HEK293 (cell line): ENCODE data around the gene TERC.
"Not testable (repeated sequence)": the region's sequence is repeated elsewhere in the genome, so short reads cannot be mapped to it uniquely, and the experiment has no call there.

Experiments
- PRDM6 ChIP-seq: fragments of 450-650 bp; formaldehyde crosslinking; IDR thresholded peaks from 2 replicates; pipeline ENCODE4 v1.5.1; 2017; ENCODE audit warnings: missing biosample characterization, missing genetic modification characterization
- TCF7L2 ChIP-seq: IDR thresholded peaks from 2 replicates; pipeline ENCODE4 v1.6.1; 2011; ENCODE audit warnings: low read depth, mild to moderate bottlenecking, inconsistent platforms, low read length, moderate library complexity, borderline replicate concordance
- ZNF404 ChIP-seq: fragments of 450-650 bp; formaldehyde crosslinking; IDR thresholded peaks from 2 replicates; pipeline ENCODE4 v1.5.1; 2017; ENCODE audit warnings: missing biosample characterization, missing genetic modification characterization
- TF ChIP-seq, protein P1 (sequence below): fragments of 450-650 bp; formaldehyde crosslinking; IDR thresholded peaks from 2 replicates; pipeline ENCODE4 v1.5.1; 2016; ENCODE audit warnings: missing biosample characterization, missing genetic modification characterization
- TF ChIP-seq, protein P2 (sequence below): fragments of 450-650 bp; formaldehyde crosslinking; IDR thresholded peaks from 2 replicates; pipeline ENCODE4 v1.5.1; 2016; ENCODE audit warnings: missing biosample characterization, missing genetic modification characterization

GRCh38 chr3:169718415-169718814 lies 46.4 kb downstream of the TERC start:
- TF ChIP-seq, protein P1, sequence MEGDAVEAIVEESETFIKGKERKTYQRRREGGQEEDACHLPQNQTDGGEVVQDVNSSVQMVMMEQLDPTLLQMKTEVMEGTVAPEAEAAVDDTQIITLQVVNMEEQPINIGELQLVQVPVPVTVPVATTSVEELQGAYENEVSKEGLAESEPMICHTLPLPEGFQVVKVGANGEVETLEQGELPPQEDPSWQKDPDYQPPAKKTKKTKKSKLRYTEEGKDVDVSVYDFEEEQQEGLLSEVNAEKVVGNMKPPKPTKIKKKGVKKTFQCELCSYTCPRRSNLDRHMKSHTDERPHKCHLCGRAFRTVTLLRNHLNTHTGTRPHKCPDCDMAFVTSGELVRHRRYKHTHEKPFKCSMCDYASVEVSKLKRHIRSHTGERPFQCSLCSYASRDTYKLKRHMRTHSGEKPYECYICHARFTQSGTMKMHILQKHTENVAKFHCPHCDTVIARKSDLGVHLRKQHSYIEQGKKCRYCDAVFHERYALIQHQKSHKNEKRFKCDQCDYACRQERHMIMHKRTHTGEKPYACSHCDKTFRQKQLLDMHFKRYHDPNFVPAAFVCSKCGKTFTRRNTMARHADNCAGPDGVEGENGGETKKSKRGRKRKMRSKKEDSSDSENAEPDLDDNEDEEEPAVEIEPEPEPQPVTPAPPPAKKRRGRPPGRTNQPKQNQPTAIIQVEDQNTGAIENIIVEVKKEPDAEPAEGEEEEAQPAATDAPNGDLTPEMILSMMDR = not testable (repeated sequence)
- TF ChIP-seq TCF7L2; PRDM6 (tag by site-specific recombination); ZNF404: not testable (repeated sequence)
- TF ChIP-seq, protein P2, sequence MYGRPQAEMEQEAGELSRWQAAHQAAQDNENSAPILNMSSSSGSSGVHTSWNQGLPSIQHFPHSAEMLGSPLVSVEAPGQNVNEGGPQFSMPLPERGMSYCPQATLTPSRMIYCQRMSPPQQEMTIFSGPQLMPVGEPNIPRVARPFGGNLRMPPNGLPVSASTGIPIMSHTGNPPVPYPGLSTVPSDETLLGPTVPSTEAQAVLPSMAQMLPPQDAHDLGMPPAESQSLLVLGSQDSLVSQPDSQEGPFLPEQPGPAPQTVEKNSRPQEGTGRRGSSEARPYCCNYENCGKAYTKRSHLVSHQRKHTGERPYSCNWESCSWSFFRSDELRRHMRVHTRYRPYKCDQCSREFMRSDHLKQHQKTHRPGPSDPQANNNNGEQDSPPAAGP (tag by site-specific recombination) = not testable (repeated sequence)
